ENCODE measurements around the gene S100A6.
A peak's percentile ranks its signal among the peaks of the same experiment; 100 is the strongest.
"Not testable (repeated sequence)": the region's sequence is repeated elsewhere in the genome, so short reads cannot be mapped to it uniquely, and the experiment has no call there.

S100A6 gene

GRCh38 chr1:153535242-153536011, at the start of gene S100A6:
TSS of gene S100A6 (minus strand) at chr1:153535991. CDS start at chr1:153535339, 652 bp downstream.
- peak; percentile 52 for DNase-seq

- DNase-seq, result no peak
Measured at GRCh38 chr1:153585006-153585405, 49.2 kb upstream of the S100A6 start.

GRCh38 chr1:153583976-153584375, 48.2 kb upstream of the S100A6 start:
- no peak for DNase-seq

- DNase-seq, result not testable (repeated sequence)
Measured at GRCh38 chr1:153583514-153583913, 47.7 kb upstream of the S100A6 start.

GRCh38 chr1:153582836-153583235, 47.0 kb upstream of the S100A6 start:
- DNase-seq, result not testable (repeated sequence)

- DNase-seq, result no peak
Measured at GRCh38 chr1:153578936-153579335, 43.1 kb upstream of the S100A6 start.

GRCh38 chr1:153578490-153578889, 42.7 kb upstream of the S100A6 start:
- no peak for DNase-seq

GRCh38 chr1:153577624-153578051, 41.8 kb upstream of the S100A6 start:
- no peak for DNase-seq

- DNase-seq, result no peak
Measured at GRCh38 chr1:153577138-153577537, 41.3 kb upstream of the S100A6 start.

- DNase-seq, result not testable (repeated sequence)
Measured at GRCh38 chr1:153575497-153575896, 39.7 kb upstream of the S100A6 start.

GRCh38 chr1:153575081-153575491, 39.3 kb upstream of the S100A6 start:
- DNase-seq, result not testable (repeated sequence)

- DNase-seq, result no peak
Measured at GRCh38 chr1:153573351-153573750, 37.6 kb upstream of the S100A6 start.

- peak; percentile 67 for DNase-seq
Measured at GRCh38 chr1:153572569-153573015, 36.8 kb upstream of the S100A6 start.

- no peak for DNase-seq
Measured at GRCh38 chr1:153571706-153572105, 35.9 kb upstream of the S100A6 start.

- DNase-seq, result no peak
Measured at GRCh38 chr1:153570874-153571273, 35.1 kb upstream of the S100A6 start.

- no peak for DNase-seq
Measured at GRCh38 chr1:153569465-153569864, 33.7 kb upstream of the S100A6 start.

- peak; percentile 85 for DNase-seq
Measured at GRCh38 chr1:153568367-153569099, 32.7 kb upstream of the S100A6 start.

- DNase-seq, result peak; percentile 82
Measured at GRCh38 chr1:153567621-153568366, 32.0 kb upstream of the S100A6 start.

- DNase-seq, result peak; percentile 98
Measured at GRCh38 chr1:153566414-153567371, 30.9 kb upstream of the S100A6 start.

GRCh38 chr1:153565529-153566374, 30.0 kb upstream of the S100A6 start, which contains the start of gene S100A2:
TSS of gene S100A2 (minus strand) at chr1:153565844. CDS start at chr1:153563877, 1,967 bp downstream.
- peak; percentile 91 for DNase-seq

GRCh38 chr1:153563991-153564390, 28.2 kb upstream of the S100A6 start:
- no peak for DNase-seq
